Fibroblast of mammary gland (primary cell): ENCODE results near the gene STAC.

Experiments
- DNase-seq: peaks from one replicate; pipeline ENCODE4 v3.0.0-alpha.2; 2010; ENCODE audit warnings: low read depth
- H3K4me3 ChIP-seq: 2 replicates; pipeline ENCODE4 v1.5.1; 2011; ENCODE audit warnings: low read depth, mild to moderate bottlenecking, low read length, moderate library complexity; ENCODE audit not compliant: control insufficient read depth
- CTCF ChIP-seq: conservative IDR thresholded peaks from 2 replicates; pipeline ENCODE4 v1.5.1; 2011; ENCODE audit warnings: low read depth, low read length, inconsistent platforms; ENCODE audit not compliant: control insufficient read depth, insufficient read depth

STAC gene

GRCh38 chr3:36543276-36543997 is 163.1 kb downstream of the STAC start:
- no peak overlapping the region for H3K4me3 ChIP-seq
- no peak for TF ChIP-seq CTCF
- peak; percentile 30 for DNase-seq

GRCh38 chr3:36546226-36546625 is 165.9 kb downstream of the STAC start:
- no peak for TF ChIP-seq CTCF
- peak; percentile 37 for DNase-seq
- no peak overlapping the region for H3K4me3 ChIP-seq

GRCh38 chr3:36548712-36549111 is 168.4 kb downstream of the STAC start:
- H3K4me3 ChIP-seq, result no peak overlapping the region
- DNase-seq, result no peak
- no peak for TF ChIP-seq CTCF

GRCh38 chr3:36557021-36557707 is 176.9 kb downstream of the STAC start:
- H3K4me3 ChIP-seq, result no peak overlapping the region
- DNase-seq, result no peak
- no peak for TF ChIP-seq CTCF

GRCh38 chr3:36557708-36558421 is 177.6 kb downstream of the STAC start:
- DNase-seq, result no peak
- TF ChIP-seq CTCF, result no peak
- no peak overlapping the region for H3K4me3 ChIP-seq

- no peak for TF ChIP-seq CTCF
- DNase-seq, result no peak
- H3K4me3 ChIP-seq, result no peak overlapping the region
These were observed 178.7 kb downstream of the STAC start for GRCh38 chr3:36558961-36559360.
